Heart right ventricle (tissue), 16 donors: ENCODE measurements around the gene PLCB4. TPM values are rescaled to one million over a fixed set of nuclear protein-coding genes. Genes with fewer than 3 reads are reported as not detected.

Source experiments
- ATAC-seq, 8 donors: fragments of 200-7000 bp; cut with Tn5 transposase; one replicate each; pipeline ENCODE4 v1.9.1; 2020; ENCODE audit warnings: mild to moderate bottlenecking in 8 of 8, moderate library complexity in 8 of 8, moderate number of reproducible peaks in 1 of 8
- DNase-seq, 2 donors: peaks; one replicate each; pipeline ENCODE4 v3.0.0-alpha.2; 2020
- H3K27ac ChIP-seq, 10 donors: fragments of 200-600 bp; sonication (generic) in 2 of 10; one replicate each; pipeline versions ENCODE4 v1.5.0 to v1.8.0; 2020 to 2022; ENCODE audit warnings: mild to moderate bottlenecking in 3 of 10
- H3K27me3 ChIP-seq, 7 donors: fragments of 200-600 bp; one replicate each; pipeline ENCODE4 v1.8.0; 2021 to 2022; ENCODE audit warnings: mild to moderate bottlenecking in 2 of 7
- H3K36me3 ChIP-seq, 9 donors: fragments of 200-600 bp; sonication (generic) in 1 of 9; one replicate each; pipeline versions ENCODE4 v1.5.0 to v1.8.0; 2020 to 2022; ENCODE audit warnings: mild to moderate bottlenecking in 2 of 9
- H3K4me1 ChIP-seq, 9 donors: fragments of 200-600 bp; sonication (generic) in 1 of 9; one replicate each; pipeline versions ENCODE4 v1.5.0 to v1.8.0; 2020 to 2022; ENCODE audit warnings: mild to moderate bottlenecking in 4 of 9
- H3K4me3 ChIP-seq, 10 donors: fragments of 200-600 bp; sonication (generic) in 2 of 10; one replicate each; pipeline versions ENCODE4 v1.5.0 to v1.8.0; 2020 to 2022; ENCODE audit warnings: mild to moderate bottlenecking in 7 of 10, moderate library complexity in 2 of 10
- H3K9me3 ChIP-seq, 11 donors: fragments of 200-600 bp in 10 of 11; sonication (generic) in 2 of 11; one replicate each; pipeline versions ENCODE4 v1.5.0 to v1.8.0; 2013 to 2022; ENCODE audit warnings: mild to moderate bottlenecking in 2 of 11, control low read depth in 1 of 11, moderate library complexity in 1 of 11
- WGBS, 2 donors: extraction: QIAGEN DNeasy Blood & Tissue Kit; methylation state at CpG; one replicate each; pipeline ENCODE4 v1.1.7; 2013; ENCODE audit warnings: inconsistent platforms in 1 of 2; 5-methylcytosine and 5-hydroxymethylcytosine counted together
- intact Hi-C, 10 donors: fragments of 100-400 bp; cut with DNase I; formaldehyde crosslinking; loops; one replicate each; pipeline versions ENCODE4 v1.11.1 to v1.14.2; 2022
- polyA plus RNA-seq, 2 donors: library from polyadenylated mRNA; stranded (reverse); fragments of 200-250 nt; gene quantifications; one replicate each; pipeline ENCODE4 v1.2.3, GENCODE V29; 2013
- total RNA-seq, 10 donors: library from RNA; stranded (reverse); fragmentation: NEBNext Ultra II Directional in 3 of 10; extraction: Animal tissue kit (Norgen Biotek cat#: 25700) in 3 of 10; gene quantifications; one replicate each; pipeline versions ENCODE4 v1.2.1 to v1.2.4, GENCODE V29; 2021 to 2023
- TF ChIP-seq, protein P1 (sequence below), 9 donors: fragments of 200-600 bp; sonication (generic) in 2 of 9; IDR thresholded peaks; one replicate each; pipeline versions ENCODE4 v1.5.0 to v1.8.0; 2021 to 2022; ENCODE audit warnings: antibody characterized with exemption in 9 of 9, mild to moderate bottlenecking in 5 of 9, moderate library complexity in 1 of 9
- donor health status: Arrhythmogenic right ventricular cardiomyopathy.
- donor health status: ischemic (EF 13 %, LVEDD 7.1; RV severe dilation, severe dysfunction).
- donor health status: healthy with polysubstance abuse.
- donor health status: DM: no; HTN: yes; CAD: no.
- donor health status: DM: no; HTN: no; CAD: no.
- donor health status: ischemic (EF 25% LVEDD 6.9; RV normal size, moderate dysfunction).
- donor health status: ischemic (EF 25% LVEDD 5.7; RV mildly dilated, moderate dysfunction).
- donor health status: healthy.
- donor health status: DM: yes; HTN: yes; CAD: no.
- donor health status: Ischemic cardiomyopathy.
- donor health status: ischemic (EF 35%, LVEDD 5.7; RV mildly dilated, moderate dysfunction).
- donor health status: nonischemic (EF 11% LVEDD 7.7; RV severe dilation, severe dysfunction).
- donor health status: DM: yes; HTN: yes; CAD: no.
- donor health status: PGD.
- donor health status: ischemic (EF 29% LVEDD 5.4; RV normal size, mild dysfunction).
- donor health status: nonischemic (EF 23%, LVEDD 6.1; RV moderate dilation, normal function).

PLCB4 gene
- total and polyA plus RNA-seq, 12 donors = 3.6 to 33.3 (median 28.4) TPM

DNA sequence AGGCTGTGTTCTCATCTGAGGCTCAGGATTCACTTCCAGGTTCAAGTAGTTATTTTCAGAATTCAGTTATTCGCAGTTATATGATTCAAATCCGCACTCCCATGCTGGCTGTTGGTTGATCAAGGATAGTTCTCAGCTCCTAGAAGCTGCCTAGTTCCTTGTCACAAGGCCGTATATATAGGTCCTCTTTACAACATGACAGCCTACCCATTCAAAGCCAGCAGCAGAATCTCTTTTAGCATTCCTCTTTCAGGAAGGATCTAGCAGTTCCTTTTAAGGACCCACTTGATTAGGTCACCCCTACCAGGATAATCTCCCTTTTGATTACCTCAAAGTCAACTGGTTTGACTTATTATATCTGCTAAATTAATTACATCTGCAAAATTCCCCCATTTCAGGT is 421.7 kb downstream of the PLCB4 start:
- Histone ChIP-seq H3K27me3 (no peaks in the 10 kb centered on the region), H3K27ac (no peak overlapping the region), H3K4me1 (peaks cover 0 to 3% (median 0%) of the 10 kb centered on the region in 9 donors), H3K4me3 (no peak overlapping the region), H3K36me3 (no peaks in the 10 kb centered on the region), H3K9me3 (no peaks in the 10 kb centered on the region)
- intact Hi-C loops = no loop called here
- TF ChIP-seq, protein P1, sequence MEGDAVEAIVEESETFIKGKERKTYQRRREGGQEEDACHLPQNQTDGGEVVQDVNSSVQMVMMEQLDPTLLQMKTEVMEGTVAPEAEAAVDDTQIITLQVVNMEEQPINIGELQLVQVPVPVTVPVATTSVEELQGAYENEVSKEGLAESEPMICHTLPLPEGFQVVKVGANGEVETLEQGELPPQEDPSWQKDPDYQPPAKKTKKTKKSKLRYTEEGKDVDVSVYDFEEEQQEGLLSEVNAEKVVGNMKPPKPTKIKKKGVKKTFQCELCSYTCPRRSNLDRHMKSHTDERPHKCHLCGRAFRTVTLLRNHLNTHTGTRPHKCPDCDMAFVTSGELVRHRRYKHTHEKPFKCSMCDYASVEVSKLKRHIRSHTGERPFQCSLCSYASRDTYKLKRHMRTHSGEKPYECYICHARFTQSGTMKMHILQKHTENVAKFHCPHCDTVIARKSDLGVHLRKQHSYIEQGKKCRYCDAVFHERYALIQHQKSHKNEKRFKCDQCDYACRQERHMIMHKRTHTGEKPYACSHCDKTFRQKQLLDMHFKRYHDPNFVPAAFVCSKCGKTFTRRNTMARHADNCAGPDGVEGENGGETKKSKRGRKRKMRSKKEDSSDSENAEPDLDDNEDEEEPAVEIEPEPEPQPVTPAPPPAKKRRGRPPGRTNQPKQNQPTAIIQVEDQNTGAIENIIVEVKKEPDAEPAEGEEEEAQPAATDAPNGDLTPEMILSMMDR (IDR thresholded peaks at IDR 0.05) = no peak
- no peak for DNase-seq
- 94 to 98% methylated on average over 3 of the region's 3 CpGs for WGBS, 2 donors
- no peak for ATAC-seq

DNA sequence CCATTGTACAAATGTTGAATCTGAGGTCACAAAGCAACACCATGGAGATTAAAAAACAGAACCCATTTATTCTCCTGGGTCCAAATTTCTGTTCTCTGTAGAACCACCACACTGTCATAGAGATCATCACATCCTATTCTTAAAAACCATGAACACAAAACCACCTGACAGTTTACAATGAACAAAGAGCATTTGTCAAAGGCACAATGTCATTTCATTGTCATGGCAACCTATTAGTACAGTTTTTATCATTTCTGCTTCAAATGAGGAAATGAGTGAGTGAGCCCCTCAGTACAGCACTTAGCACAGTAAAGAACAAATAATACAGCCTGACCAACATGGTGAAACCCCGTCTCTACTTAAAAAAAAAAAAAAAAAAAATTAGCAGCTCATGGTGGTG is 422.4 kb downstream of the PLCB4 start:
- no peak for DNase-seq
- Histone ChIP-seq H3K27me3 (no peaks in the 10 kb centered on the region), H3K4me3 (no peak overlapping the region), H3K36me3 (no peaks in the 10 kb centered on the region), H3K4me1 (no peaks in the 10 kb centered on the region), H3K9me3 (no peaks in the 10 kb centered on the region), H3K27ac (no peak overlapping the region)
- ATAC-seq = no peak
- intact Hi-C loops = no loop called here
- TF ChIP-seq, protein P1 (IDR thresholded peaks at IDR 0.05) = no peak
- WGBS, 2 donors = 94% methylated on average over 1 of the region's 1 CpG

DNA sequence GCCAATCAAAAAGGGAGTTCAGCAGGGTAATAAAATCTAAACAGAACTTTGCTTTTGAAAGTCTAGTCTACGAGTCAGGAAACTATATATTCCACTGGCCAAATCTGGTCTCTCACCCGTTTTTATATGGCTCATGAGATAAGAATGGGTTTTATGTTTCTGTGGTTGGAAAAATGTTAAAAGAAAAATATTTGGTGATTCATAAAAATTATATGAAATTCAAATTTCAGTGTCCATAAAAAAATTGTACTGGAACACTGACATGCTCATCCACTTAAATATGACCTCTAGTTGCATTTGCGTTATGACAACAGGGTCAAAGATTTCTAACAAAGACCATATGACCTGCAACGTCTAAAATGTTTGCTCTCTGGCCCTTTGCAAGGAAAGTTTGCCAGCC is 423.2 kb downstream of the PLCB4 start:
- ATAC-seq = no peak
- 80% methylated on average over 4 of the region's 4 CpGs for WGBS, 2 donors
- Histone ChIP-seq H3K27me3 (no peaks in the 10 kb centered on the region), H3K9me3 (no peaks in the 10 kb centered on the region), H3K4me3 (no peak overlapping the region), H3K4me1 (no peaks in the 10 kb centered on the region), H3K27ac (no peak overlapping the region), H3K36me3 (no peaks in the 10 kb centered on the region)
- DNase-seq = no peak
- intact Hi-C loops = no loop called here
- TF ChIP-seq, protein P1 (IDR thresholded peaks at IDR 0.05) = no peak

DNA sequence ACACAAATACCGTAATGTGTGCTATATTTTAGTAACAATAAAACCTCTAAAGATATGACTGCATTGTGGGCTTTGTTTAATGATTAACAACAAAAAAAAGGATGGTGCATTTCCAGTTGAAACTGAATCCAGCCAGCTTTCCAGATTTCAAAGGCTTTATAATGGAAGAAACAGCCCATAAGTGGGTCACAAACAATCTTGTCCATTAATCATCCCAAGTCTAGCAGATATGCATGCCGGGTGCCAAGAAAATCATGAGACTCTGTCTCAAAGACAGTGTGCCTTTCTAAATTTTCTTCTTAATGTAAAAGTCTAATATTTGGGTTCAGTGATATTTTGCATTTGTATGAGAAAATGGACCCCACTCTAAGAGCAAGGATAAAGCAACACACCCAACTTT is 424.9 kb downstream of the PLCB4 start:
- WGBS, 2 donors = 91 to 96% methylated on average over 2 of the region's 2 CpGs
- H3K27ac ChIP-seq = no peak overlapping the region
- H3K4me3 ChIP-seq = no peak overlapping the region
- ATAC-seq (no peak), DNase-seq (no peak)
- TF ChIP-seq, protein P1 (IDR thresholded peaks at IDR 0.05) = no peak
- no peaks in the 10 kb centered on the region for H3K4me1 ChIP-seq
- H3K27me3 ChIP-seq = no peaks in the 10 kb centered on the region
- H3K36me3 ChIP-seq = no peaks in the 10 kb centered on the region
- intact Hi-C loops = no loop called here
- no peaks in the 10 kb centered on the region for H3K9me3 ChIP-seq

DNA sequence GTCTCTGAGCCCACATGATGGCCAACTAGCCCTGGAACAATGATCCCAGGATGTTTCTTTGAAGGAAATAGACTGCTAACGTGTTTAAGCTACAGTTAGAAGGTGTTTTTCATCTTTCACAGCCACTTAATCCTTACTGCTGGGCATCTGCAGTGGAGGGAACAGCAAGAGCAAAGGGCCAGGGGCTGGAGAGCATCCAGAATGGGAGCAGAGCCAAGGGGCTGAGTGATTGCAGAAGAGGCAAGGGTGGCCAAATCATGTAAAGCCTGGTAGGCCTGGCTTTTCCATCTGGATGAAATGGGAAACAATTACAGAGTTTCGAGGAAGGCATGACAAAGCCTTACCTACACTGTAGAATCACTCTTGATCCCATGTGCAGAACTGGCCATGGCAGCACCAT is 426.8 kb downstream of the PLCB4 start:
- H3K36me3 ChIP-seq = no peaks in the 10 kb centered on the region
- H3K27me3 ChIP-seq = no peaks in the 10 kb centered on the region
- no peaks in the 10 kb centered on the region for H3K9me3 ChIP-seq
- peaks cover 0 to 10% (median 0%) of the 10 kb centered on the region in 9 donors for H3K4me1 ChIP-seq
- TF ChIP-seq, protein P1 (IDR thresholded peaks at IDR 0.05) = no peak
- no peak overlapping the region for H3K4me3 ChIP-seq
- WGBS, 2 donors = 66 to 69% methylated on average over 2 of the region's 2 CpGs
- intact Hi-C loops = no loop called here
- DNase-seq (no peak), ATAC-seq (no peak)
- no peak overlapping the region for H3K27ac ChIP-seq
